ENCODE results near the gene SEC14L1. TPM values are rescaled to one million over a fixed set of nuclear protein-coding genes. Genes with fewer than 3 reads are reported as not detected.

SEC14L1 gene
- total RNA-seq, 1 experiment from 2014 or later: 25.8 TPM

GRCh38 chr17:77111934-77112296, 28.9 kb upstream of the SEC14L1 start:
- Mint-ChIP-seq H3K27me3 (ENCODE audit: insufficient read depth, unreplicated experiment) (no peaks in the 10 kb centered on the region), H3K9me3 (ENCODE audit: unreplicated experiment) (no peaks in the 10 kb centered on the region), H3K36me3 (ENCODE audit: insufficient read depth, unreplicated experiment) (peaks cover 6% of the 10 kb centered on the region), H3K4me3 (ENCODE audit: unreplicated experiment) (no peak overlapping the region), H3K4me1 (ENCODE audit: insufficient read depth, unreplicated experiment) (no peaks in the 10 kb centered on the region), H3K27ac (ENCODE audit: low read depth, unreplicated experiment) (no peak overlapping the region)
- CTCF ChIA-PET: no interaction called here
- POLR2A ChIA-PET: no interaction called here
- no TSS peak for BruUV-seq (replicated peaks)
- no peak for DNase-seq (ENCODE audit: unreplicated experiment)
- intact Hi-C loops (cut with micrococcal nuclease): no loop called here
- no peak for TF ChIP-seq CTCF (IDR thresholded peaks at IDR 0.05; ENCODE audit: unreplicated experiment)

- intact Hi-C loops (cut with micrococcal nuclease): no loop called here
- no peak for DNase-seq (ENCODE audit: unreplicated experiment)
- Mint-ChIP-seq H3K9me3 (ENCODE audit: unreplicated experiment) (no peaks in the 10 kb centered on the region), H3K27me3 (ENCODE audit: insufficient read depth, unreplicated experiment) (no peaks in the 10 kb centered on the region), H3K36me3 (ENCODE audit: insufficient read depth, unreplicated experiment) (peaks cover under 1% of the 10 kb centered on the region), H3K4me3 (ENCODE audit: unreplicated experiment) (no peak overlapping the region), H3K4me1 (ENCODE audit: insufficient read depth, unreplicated experiment) (no peaks in the 10 kb centered on the region), H3K27ac (ENCODE audit: low read depth, unreplicated experiment) (no peak overlapping the region)
- CTCF ChIA-PET: interaction anchor here (0.9 kb wide), 1 partner anchor 20 kb away, joined by 4 read pairs; no protein-coding TSS in a partner anchor
- no peak for TF ChIP-seq CTCF (IDR thresholded peaks at IDR 0.05; ENCODE audit: unreplicated experiment)
- BruUV-seq (replicated peaks): no TSS peak
- POLR2A ChIA-PET: interaction anchor here (0.6 to 1.0 kb wide), 2 partner anchors 8 to 9 kb away, joined by 3 read pairs; no protein-coding TSS in a partner anchor
Observed at GRCh38 chr17:77115510-77115909, 25.3 kb upstream of the SEC14L1 start.

- Mint-ChIP-seq H3K27me3 (ENCODE audit: insufficient read depth, unreplicated experiment) (no peaks in the 10 kb centered on the region), H3K4me1 (ENCODE audit: insufficient read depth, unreplicated experiment) (no peaks in the 10 kb centered on the region), H3K27ac (ENCODE audit: low read depth, unreplicated experiment) (no peak overlapping the region), H3K36me3 (ENCODE audit: insufficient read depth, unreplicated experiment) (no peaks in the 10 kb centered on the region), H3K9me3 (ENCODE audit: unreplicated experiment) (no peaks in the 10 kb centered on the region), H3K4me3 (ENCODE audit: unreplicated experiment) (no peak overlapping the region)
- intact Hi-C loops (cut with micrococcal nuclease): no loop called here
- no TSS peak for BruUV-seq (replicated peaks)
- ChIA-PET CTCF (interaction anchor here (0.9 kb wide), 1 partner anchor 20 kb away, joined by 4 read pairs; no protein-coding TSS in a partner anchor), POLR2A (no interaction called here)
- no peak for DNase-seq (ENCODE audit: unreplicated experiment)
- no peak for TF ChIP-seq CTCF (IDR thresholded peaks at IDR 0.05; ENCODE audit: unreplicated experiment)
Observed at GRCh38 chr17:77115947-77116346, 24.8 kb upstream of the SEC14L1 start.

GRCh38 chr17:77116371-77116860, 24.4 kb upstream of the SEC14L1 start:
- TF ChIP-seq CTCF (IDR thresholded peaks at IDR 0.05; ENCODE audit: unreplicated experiment): no peak
- no peak overlapping the region for H3K4me3 Mint-ChIP-seq (ENCODE audit: unreplicated experiment)
- H3K36me3 Mint-ChIP-seq (ENCODE audit: insufficient read depth, unreplicated experiment): no peaks in the 10 kb centered on the region
- ChIA-PET CTCF (interaction anchor here (0.7 kb wide), 1 partner anchor 244 kb away, joined by 3 read pairs; no protein-coding TSS in a partner anchor), POLR2A (no interaction called here)
- H3K27ac Mint-ChIP-seq (ENCODE audit: low read depth, unreplicated experiment): no peak overlapping the region
- intact Hi-C loops (cut with micrococcal nuclease): no loop called here
- H3K9me3 Mint-ChIP-seq (ENCODE audit: unreplicated experiment): no peaks in the 10 kb centered on the region
- no peaks in the 10 kb centered on the region for H3K27me3 Mint-ChIP-seq (ENCODE audit: insufficient read depth, unreplicated experiment)
- H3K4me1 Mint-ChIP-seq (ENCODE audit: insufficient read depth, unreplicated experiment): no peaks in the 10 kb centered on the region
- no TSS peak for BruUV-seq (replicated peaks)
- no peak for DNase-seq (ENCODE audit: unreplicated experiment)

All from MCF 10A (cell line).